Natural killer cell (primary cell): Measurements from ENCODE around the gene FGF2. TPM values are rescaled to one million over a fixed set of nuclear protein-coding genes. Genes with fewer than 3 reads are reported as not detected.

Experiments used
- ATAC-seq, 3 donors: fragments of 150-1000 bp in 2 of 3; fragments of 200-7000 bp in 1 of 3; cut with Tn5 transposase; 1 replicate in 1 of 3; 2 replicates in 2 of 3; pipeline ENCODE4 v1.10.0; 2021; ENCODE audit warnings: mild to moderate bottlenecking in 2 of 3, moderate library complexity in 2 of 3
- DNase-seq, 2 donors: peaks; one replicate each; pipeline versions ENCODE4 v3.0.0 to v3.0.0-alpha.2; 2013 to 2021; ENCODE audit warnings: mixed read lengths in 1 of 2
- H3K27ac ChIP-seq: one replicate; pipeline ENCODE4 v1.5.1; 2013; ENCODE audit warnings: mild to moderate bottlenecking, low read length
- H3K27me3 ChIP-seq: one replicate; pipeline ENCODE4 v1.6.1; 2013; ENCODE audit warnings: low read length; ENCODE audit not compliant: control insufficient read depth, insufficient read depth
- H3K36me3 ChIP-seq: one replicate; pipeline ENCODE4 v1.6.1; 2013; ENCODE audit warnings: low read length; ENCODE audit not compliant: control insufficient read depth, insufficient read depth
- H3K4me1 ChIP-seq: one replicate; pipeline ENCODE4 v1.6.1; 2013; ENCODE audit warnings: low read length; ENCODE audit not compliant: control insufficient read depth, insufficient read depth
- H3K4me3 ChIP-seq: one replicate; pipeline ENCODE4 v1.5.1; 2013; ENCODE audit warnings: low read length
- H3K9me3 ChIP-seq: one replicate; pipeline ENCODE4 v1.6.1; 2013; ENCODE audit warnings: low read length; ENCODE audit not compliant: control insufficient read depth, insufficient read depth
- H3K27ac Mint-ChIP-seq, 2 donors: one replicate each; pipeline ENCODE4 v1.8.0; 2022; ENCODE audit warnings: mild to moderate bottlenecking in 2 of 2, mixed read lengths in 2 of 2, moderate library complexity in 1 of 2
- H3K27me3 Mint-ChIP-seq, 2 donors: one replicate each; pipeline ENCODE4 v1.8.0; 2022; ENCODE audit warnings: low read depth in 2 of 2, mixed read lengths in 2 of 2
- H3K36me3 Mint-ChIP-seq: one replicate; pipeline ENCODE4 v1.8.0; 2022; ENCODE audit warnings: mixed read lengths
- H3K4me1 Mint-ChIP-seq, 2 donors: one replicate each; pipeline ENCODE4 v1.8.0; 2022; ENCODE audit warnings: mixed read lengths in 2 of 2
- H3K4me3 Mint-ChIP-seq: one replicate; pipeline ENCODE4 v1.8.0; 2022; ENCODE audit warnings: mild to moderate bottlenecking, moderate library complexity, mixed read lengths
- H3K9me3 Mint-ChIP-seq, 2 donors: one replicate each; pipeline ENCODE4 v1.8.0; 2022; ENCODE audit warnings: mixed read lengths in 2 of 2
- WGBS: methylation state at CpG from one replicate; pipeline ENCODE4 v1.1.7; 2013; ENCODE audit warnings: missing lambda C conversion rate; ENCODE audit not compliant: insufficient coverage; 5-methylcytosine and 5-hydroxymethylcytosine counted together
- intact Hi-C: fragments of 100-400 bp; cut with micrococcal nuclease; formaldehyde crosslinking; loops from one replicate; pipeline ENCODE4 v1.14.2; 2022
- total RNA-seq, 4 donors: library from RNA; stranded (reverse); fragments of 120-200 nt in 1 of 4; gene quantifications; one replicate each; pipeline versions ENCODE4 v1.2.3 to v1.2.4, GENCODE V29; 2013 to 2022
- TF ChIP-seq, protein P1 (sequence below): fragments of 200-600 bp; IDR thresholded peaks from one replicate; pipeline ENCODE4 v1.8.0; 2022; ENCODE audit warnings: antibody characterized with exemption

Gene FGF2
- total RNA-seq, 3 donors from 2014 or later (not counting 1 experiment from before 2014, with no cell fraction given), result not detected

DNA sequence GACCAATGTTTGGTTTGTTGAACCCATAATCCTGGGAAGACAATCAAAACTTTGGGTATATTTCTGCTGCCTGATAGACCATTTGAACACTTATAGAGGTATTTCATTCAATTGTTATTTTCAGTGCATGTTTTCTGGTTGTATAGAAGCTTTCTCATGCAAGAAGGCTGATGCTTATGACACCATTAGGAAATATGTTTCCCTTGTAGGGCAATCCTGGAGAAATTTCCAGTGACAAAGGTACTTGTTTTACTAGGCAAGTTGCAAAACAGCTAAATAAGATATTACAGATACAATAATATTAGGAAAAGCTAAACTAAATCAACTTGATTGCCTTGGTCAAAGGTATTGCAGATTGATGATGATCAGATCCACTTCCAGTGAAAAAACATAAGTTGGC, 32.8 kb upstream of the FGF2 start:
- Histone ChIP-seq H3K9me3 (no peaks in the 10 kb centered on the region), H3K36me3 (no peaks in the 10 kb centered on the region), H3K27me3 (no peaks in the 10 kb centered on the region), H3K4me3 (no peak overlapping the region), H3K27ac (no peak overlapping the region), H3K4me1 (no peaks in the 10 kb centered on the region)
- Mint-ChIP-seq H3K4me1 (no peaks in the 10 kb centered on the region), H3K4me3 (no peak overlapping the region), H3K27ac (no peak overlapping the region), H3K27me3 (peaks cover 0 to 4% of the 10 kb centered on the region in 2 donors), H3K36me3 (no peaks in the 10 kb centered on the region), H3K9me3 (no peaks in the 10 kb centered on the region)
- TF ChIP-seq, protein P1, sequence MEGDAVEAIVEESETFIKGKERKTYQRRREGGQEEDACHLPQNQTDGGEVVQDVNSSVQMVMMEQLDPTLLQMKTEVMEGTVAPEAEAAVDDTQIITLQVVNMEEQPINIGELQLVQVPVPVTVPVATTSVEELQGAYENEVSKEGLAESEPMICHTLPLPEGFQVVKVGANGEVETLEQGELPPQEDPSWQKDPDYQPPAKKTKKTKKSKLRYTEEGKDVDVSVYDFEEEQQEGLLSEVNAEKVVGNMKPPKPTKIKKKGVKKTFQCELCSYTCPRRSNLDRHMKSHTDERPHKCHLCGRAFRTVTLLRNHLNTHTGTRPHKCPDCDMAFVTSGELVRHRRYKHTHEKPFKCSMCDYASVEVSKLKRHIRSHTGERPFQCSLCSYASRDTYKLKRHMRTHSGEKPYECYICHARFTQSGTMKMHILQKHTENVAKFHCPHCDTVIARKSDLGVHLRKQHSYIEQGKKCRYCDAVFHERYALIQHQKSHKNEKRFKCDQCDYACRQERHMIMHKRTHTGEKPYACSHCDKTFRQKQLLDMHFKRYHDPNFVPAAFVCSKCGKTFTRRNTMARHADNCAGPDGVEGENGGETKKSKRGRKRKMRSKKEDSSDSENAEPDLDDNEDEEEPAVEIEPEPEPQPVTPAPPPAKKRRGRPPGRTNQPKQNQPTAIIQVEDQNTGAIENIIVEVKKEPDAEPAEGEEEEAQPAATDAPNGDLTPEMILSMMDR, result no peak
- intact Hi-C loops, result no loop called here
- DNase-seq (no peak), ATAC-seq (no peak)

DNA sequence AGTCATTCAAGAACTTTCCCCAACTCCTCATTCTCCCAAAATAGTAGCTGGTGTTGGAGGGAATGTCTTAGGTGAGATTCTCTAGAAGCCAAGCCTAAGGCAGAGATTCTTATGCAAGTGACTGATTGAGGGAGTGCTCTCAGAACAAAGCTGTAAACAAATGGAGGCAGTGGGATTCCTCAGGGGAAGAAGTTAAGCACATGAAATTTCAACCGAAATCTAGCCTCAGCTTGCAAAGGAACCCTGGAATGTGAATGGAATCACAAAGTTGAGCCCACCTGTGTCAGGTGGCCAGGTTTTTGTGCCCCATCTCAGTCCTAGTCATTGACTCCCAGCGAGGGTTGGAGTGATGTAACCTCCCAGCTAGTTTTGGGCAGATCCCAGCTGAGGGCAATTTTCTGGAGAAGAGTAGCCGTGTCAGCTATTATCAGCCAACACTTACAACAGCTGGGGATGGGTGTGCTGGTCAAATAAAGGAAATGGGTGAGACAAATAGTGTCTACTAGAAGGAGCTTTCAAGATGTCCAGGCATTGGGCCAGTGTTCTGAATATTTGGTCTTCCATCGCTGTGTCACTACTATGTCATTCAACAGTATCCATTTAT, 29.7 kb upstream of the FGF2 start:
- H3K27me3 Mint-ChIP-seq, result peaks cover 0 to 4% of the 10 kb centered on the region in 2 donors
- no peak for ATAC-seq
- WGBS, result 95% methylated on average over 3 of the region's 4 CpGs
- no peak overlapping the region for H3K4me3 Mint-ChIP-seq
- H3K9me3 ChIP-seq, result no peaks in the 10 kb centered on the region
- no peaks in the 10 kb centered on the region for H3K9me3 Mint-ChIP-seq
- no peaks in the 10 kb centered on the region for H3K27me3 ChIP-seq
- no peaks in the 10 kb centered on the region for H3K36me3 Mint-ChIP-seq
- no peaks in the 10 kb centered on the region for H3K4me1 ChIP-seq
- H3K4me3 ChIP-seq, result no peak overlapping the region
- H3K27ac ChIP-seq, result no peak overlapping the region
- TF ChIP-seq, protein P1, result no peak
- no peak overlapping the region for H3K27ac Mint-ChIP-seq
- no peaks in the 10 kb centered on the region for H3K36me3 ChIP-seq
- intact Hi-C loops, result no loop called here
- DNase-seq, result no peak
- H3K4me1 Mint-ChIP-seq, result no peaks in the 10 kb centered on the region

- no peaks in the 10 kb centered on the region for H3K36me3 Mint-ChIP-seq
- intact Hi-C loops, result no loop called here
- no peak overlapping the region for H3K27ac Mint-ChIP-seq
- TF ChIP-seq, protein P1, result no peak
- no peak overlapping the region for H3K4me3 ChIP-seq
- no peaks in the 10 kb centered on the region for H3K9me3 ChIP-seq
- ATAC-seq (no peak), DNase-seq (no peak)
- H3K27me3 ChIP-seq, result no peaks in the 10 kb centered on the region
- no peak overlapping the region for H3K4me3 Mint-ChIP-seq
- no peaks in the 10 kb centered on the region for H3K4me1 ChIP-seq
- H3K27ac ChIP-seq, result no peak overlapping the region
- H3K36me3 ChIP-seq, result no peaks in the 10 kb centered on the region
- H3K4me1 Mint-ChIP-seq, result no peaks in the 10 kb centered on the region
- WGBS, result 82% methylated on average over 2 of the region's 2 CpGs
- peaks cover 0 to 4% of the 10 kb centered on the region in 2 donors for H3K27me3 Mint-ChIP-seq
- H3K9me3 Mint-ChIP-seq, result no peaks in the 10 kb centered on the region
Observed at GRCh38 chr4:122797405-122798094, 29.1 kb upstream of the FGF2 start.

GRCh38 chr4:122798101-122798500, 28.5 kb upstream of the FGF2 start:
- Histone ChIP-seq H3K4me1 (no peaks in the 10 kb centered on the region), H3K27me3 (no peaks in the 10 kb centered on the region), H3K9me3 (no peaks in the 10 kb centered on the region), H3K27ac (no peak overlapping the region), H3K4me3 (no peak overlapping the region), H3K36me3 (no peaks in the 10 kb centered on the region)
- no peak overlapping the region for H3K27ac Mint-ChIP-seq
- intact Hi-C loops, result no loop called here
- DNase-seq (no peak), ATAC-seq (no peak)
- H3K9me3 Mint-ChIP-seq, result no peaks in the 10 kb centered on the region
- H3K4me1 Mint-ChIP-seq, result no peaks in the 10 kb centered on the region
- peaks cover 0 to 4% of the 10 kb centered on the region in 2 donors for H3K27me3 Mint-ChIP-seq
- no peaks in the 10 kb centered on the region for H3K36me3 Mint-ChIP-seq
- no peak overlapping the region for H3K4me3 Mint-ChIP-seq
- WGBS, result 100% methylated on average over 2 of the region's 5 CpGs
- TF ChIP-seq, protein P1, result no peak
